Right atrium auricular region (tissue), 2 donors: ENCODE results near the gene LOXL1. TPM values are rescaled to one million over a fixed set of nuclear protein-coding genes. Genes with fewer than 3 reads are reported as not detected.

ENCODE experiments used
- DNase-seq: peaks from one replicate; pipeline ENCODE4 v3.0.0-alpha.2; 2019; ENCODE audit warnings: low spot score
- H3K27ac ChIP-seq, 2 donors: fragments of 200-600 bp; sonication (generic); 1 replicate in 1 of 2; 2 replicates in 1 of 2; pipeline ENCODE4 v1.5.1; 2016 to 2019
- H3K27me3 ChIP-seq, 2 donors: fragments of 200-600 bp; sonication (generic); one replicate each; pipeline versions ENCODE4 v1.5.1 to v1.6.0; 2017 to 2019
- H3K36me3 ChIP-seq: fragments of 200-600 bp; sonication (generic); one replicate; pipeline ENCODE4 v1.5.1; 2016
- H3K4me1 ChIP-seq, 2 donors: fragments of 200-600 bp; sonication (generic); one replicate each; pipeline versions ENCODE4 v1.5.1 to v1.6.0; 2017 to 2019
- H3K4me3 ChIP-seq, 2 donors: fragments of 200-600 bp; sonication (generic); 1 replicate in 1 of 2; 2 replicates in 1 of 2; pipeline ENCODE4 v1.5.1; 2017 to 2019; ENCODE audit warnings: mild to moderate bottlenecking in 1 of 2, moderate library complexity in 1 of 2
- H3K9me3 ChIP-seq, 2 donors: fragments of 200-600 bp; sonication (generic); one replicate each; pipeline ENCODE4 v1.5.1; 2019
- total RNA-seq, 2 donors: library from RNA; depleted of rRNA; stranded (reverse); fragments of >200 nt; gene quantifications; one replicate each; pipeline ENCODE4 v1.1.0, GENCODE V29; 2016
- TF ChIP-seq, protein P1 (sequence below), 2 donors: fragments of 200-600 bp; sonication (generic); IDR thresholded peaks; one replicate each; pipeline ENCODE4 v1.5.1; 2019; ENCODE audit warnings: antibody characterized with exemption in 2 of 2

The LOXL1 gene
- total RNA-seq, 2 donors from 2014 or later: 22.2 to 59.0 TPM

DNA sequence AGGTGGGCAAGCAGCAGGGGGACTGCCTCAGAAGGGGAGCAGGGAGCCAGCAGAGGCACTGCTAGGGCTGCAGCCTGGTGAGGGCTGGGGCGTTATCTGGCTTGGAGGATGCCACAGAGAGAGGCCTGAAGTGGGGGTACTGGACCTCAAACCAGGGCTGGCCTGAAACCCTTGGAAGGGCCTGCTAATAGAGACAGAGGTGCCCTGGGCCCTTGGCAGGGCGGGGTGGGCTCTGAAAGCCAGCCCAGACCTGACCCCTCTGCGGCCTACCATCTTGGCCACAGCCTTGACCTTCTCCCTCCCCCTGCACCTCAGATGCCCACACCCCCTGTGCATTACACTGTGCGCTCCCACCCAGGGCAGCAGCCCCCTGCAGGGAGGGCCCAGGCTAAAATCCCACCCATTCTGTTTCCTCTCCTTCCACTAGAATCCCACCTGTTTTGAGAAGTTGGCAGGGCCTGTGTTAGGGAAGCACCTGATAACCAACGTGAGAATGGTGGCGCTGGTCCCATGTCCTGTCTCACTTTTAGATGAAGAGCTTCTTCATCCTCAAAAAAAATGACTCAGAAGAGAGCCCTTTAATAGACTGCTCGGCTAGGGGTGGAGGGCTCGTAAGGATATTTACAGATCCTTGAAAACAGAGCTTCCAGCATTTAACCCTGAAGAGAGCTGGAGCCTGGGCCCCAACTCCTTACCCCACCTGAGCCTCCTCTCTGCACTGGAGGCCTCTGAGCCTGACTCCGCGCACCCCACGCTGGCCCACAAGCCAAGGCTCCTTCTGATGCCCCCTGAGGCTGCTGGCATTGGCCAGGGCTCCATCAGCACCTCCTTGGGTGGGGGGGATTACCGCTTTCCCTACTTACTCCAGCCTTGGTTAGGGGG, 29.8 kb downstream of the LOXL1 start:
- no peaks in the 10 kb centered on the region for H3K36me3 ChIP-seq
- H3K9me3 ChIP-seq: no peaks in the 10 kb centered on the region
- no peak for DNase-seq
- H3K27me3 ChIP-seq: no peaks in the 10 kb centered on the region
- peaks cover 0 to 48% of the 10 kb centered on the region in 2 donors for H3K4me1 ChIP-seq
- no peak overlapping the region for H3K4me3 ChIP-seq
- H3K27ac ChIP-seq: peak overlapping the region in 1 of 2 donors; percentile 39
- TF ChIP-seq, protein P1, sequence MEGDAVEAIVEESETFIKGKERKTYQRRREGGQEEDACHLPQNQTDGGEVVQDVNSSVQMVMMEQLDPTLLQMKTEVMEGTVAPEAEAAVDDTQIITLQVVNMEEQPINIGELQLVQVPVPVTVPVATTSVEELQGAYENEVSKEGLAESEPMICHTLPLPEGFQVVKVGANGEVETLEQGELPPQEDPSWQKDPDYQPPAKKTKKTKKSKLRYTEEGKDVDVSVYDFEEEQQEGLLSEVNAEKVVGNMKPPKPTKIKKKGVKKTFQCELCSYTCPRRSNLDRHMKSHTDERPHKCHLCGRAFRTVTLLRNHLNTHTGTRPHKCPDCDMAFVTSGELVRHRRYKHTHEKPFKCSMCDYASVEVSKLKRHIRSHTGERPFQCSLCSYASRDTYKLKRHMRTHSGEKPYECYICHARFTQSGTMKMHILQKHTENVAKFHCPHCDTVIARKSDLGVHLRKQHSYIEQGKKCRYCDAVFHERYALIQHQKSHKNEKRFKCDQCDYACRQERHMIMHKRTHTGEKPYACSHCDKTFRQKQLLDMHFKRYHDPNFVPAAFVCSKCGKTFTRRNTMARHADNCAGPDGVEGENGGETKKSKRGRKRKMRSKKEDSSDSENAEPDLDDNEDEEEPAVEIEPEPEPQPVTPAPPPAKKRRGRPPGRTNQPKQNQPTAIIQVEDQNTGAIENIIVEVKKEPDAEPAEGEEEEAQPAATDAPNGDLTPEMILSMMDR (IDR thresholded peaks at IDR 0.05): no peak

DNA sequence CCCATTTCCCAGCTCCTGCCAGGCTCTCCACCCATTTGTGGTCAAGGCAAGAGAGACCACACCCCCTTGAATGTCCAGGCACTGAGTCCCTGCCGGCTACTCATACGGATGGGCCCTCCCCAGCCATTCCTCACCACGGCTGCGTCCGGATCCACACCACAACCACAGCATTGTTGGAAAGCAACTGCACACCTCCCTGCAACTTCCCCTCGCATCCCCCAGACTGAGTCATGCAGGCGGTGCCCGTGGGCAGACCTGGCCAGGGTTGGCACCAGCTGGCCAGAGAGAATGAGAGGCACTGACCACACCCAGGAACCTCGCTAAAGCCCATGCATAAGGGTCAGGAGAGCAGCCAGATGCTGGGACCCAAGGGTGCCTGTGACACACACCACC, 30.5 kb downstream of the LOXL1 start:
- Histone ChIP-seq H3K27me3 (no peaks in the 10 kb centered on the region), H3K4me3 (no peak overlapping the region), H3K36me3 (no peaks in the 10 kb centered on the region), H3K27ac (peak overlapping the region in 1 of 2 donors; percentile 39), H3K4me1 (peaks cover 0 to 41% of the 10 kb centered on the region in 2 donors), H3K9me3 (no peaks in the 10 kb centered on the region)
- no peak for DNase-seq
- TF ChIP-seq, protein P1 (IDR thresholded peaks at IDR 0.05): no peak

DNA sequence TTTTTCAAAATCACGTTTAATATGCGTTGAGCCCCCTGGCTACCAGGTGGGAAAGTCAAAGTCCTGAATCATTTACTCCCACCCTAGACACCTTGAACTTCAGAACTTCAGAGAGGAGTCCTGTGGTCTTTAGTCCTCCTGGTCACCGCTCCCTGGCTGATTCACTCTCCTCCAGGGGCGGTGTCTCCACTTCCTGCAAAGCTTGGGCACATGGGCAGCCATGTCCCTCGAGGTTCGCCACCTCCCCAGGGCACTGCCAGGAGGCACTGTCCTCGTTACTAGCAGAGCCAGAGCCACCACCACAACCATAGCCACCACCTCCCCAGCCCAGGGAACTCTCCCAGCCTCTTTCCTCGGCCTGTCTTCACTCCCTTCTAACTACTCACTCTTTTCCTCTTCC, 31.0 kb downstream of the LOXL1 start:
- Histone ChIP-seq H3K27ac (no peak overlapping the region), H3K27me3 (no peaks in the 10 kb centered on the region), H3K36me3 (no peaks in the 10 kb centered on the region), H3K4me1 (peaks cover 0 to 36% of the 10 kb centered on the region in 2 donors), H3K4me3 (no peak overlapping the region), H3K9me3 (no peaks in the 10 kb centered on the region)
- no peak for DNase-seq
- TF ChIP-seq, protein P1 (IDR thresholded peaks at IDR 0.05): no peak

DNA sequence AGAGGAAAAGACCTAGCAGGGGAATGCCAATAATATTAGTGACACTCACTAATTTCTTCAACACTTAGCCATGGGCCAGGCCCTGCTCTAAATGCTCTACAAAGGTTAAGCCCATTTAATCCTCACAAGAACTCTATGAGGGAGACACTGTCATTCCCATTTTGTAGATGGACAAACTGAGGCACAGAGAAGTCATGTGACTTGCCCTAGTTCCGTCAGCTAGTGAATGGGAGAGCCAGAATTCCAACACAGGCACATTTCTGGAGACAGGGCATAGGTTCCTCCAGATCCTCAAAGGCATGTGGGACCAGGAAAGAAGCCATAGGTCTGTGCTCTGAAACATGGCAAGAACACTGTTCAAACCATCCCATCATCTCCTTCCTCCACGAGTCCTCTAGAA, 31.5 kb downstream of the LOXL1 start:
- Histone ChIP-seq H3K27ac (no peak overlapping the region), H3K27me3 (no peaks in the 10 kb centered on the region), H3K4me3 (no peak overlapping the region), H3K4me1 (peaks cover 0 to 31% of the 10 kb centered on the region in 2 donors), H3K9me3 (no peaks in the 10 kb centered on the region), H3K36me3 (no peaks in the 10 kb centered on the region)
- no peak for DNase-seq
- TF ChIP-seq, protein P1 (IDR thresholded peaks at IDR 0.05): no peak

DNA sequence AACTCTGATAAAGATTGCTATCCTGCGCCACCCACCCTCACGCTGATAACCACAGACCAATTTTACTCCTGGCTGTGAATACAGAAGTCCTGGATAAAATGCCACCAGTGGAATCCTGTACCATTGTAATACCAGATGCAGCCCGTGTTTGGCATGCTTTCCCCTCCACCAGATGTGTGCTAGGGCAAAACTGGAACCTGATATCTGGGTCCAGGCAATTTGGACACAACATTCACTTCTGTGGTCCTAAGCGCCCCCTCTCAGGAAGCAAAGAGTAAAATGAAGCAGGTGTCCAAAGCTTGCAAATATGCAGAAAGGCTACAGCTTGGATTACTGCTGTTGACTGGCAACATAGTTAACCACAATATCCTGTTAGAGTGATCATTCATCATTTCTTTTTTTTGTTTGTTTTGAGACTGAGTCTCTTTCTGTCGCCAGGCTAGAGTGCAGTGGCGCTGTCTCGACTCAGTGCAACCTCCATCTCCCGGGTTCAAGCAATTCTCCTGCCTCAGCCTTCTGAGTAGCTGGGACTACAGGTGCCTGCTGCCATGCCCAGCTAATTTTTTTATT, 32.8 kb downstream of the LOXL1 start:
- Histone ChIP-seq H3K27ac (no peak overlapping the region), H3K4me3 (no peak overlapping the region), H3K36me3 (no peaks in the 10 kb centered on the region), H3K9me3 (no peaks in the 10 kb centered on the region), H3K4me1 (peaks cover 0 to 20% of the 10 kb centered on the region in 2 donors), H3K27me3 (no peaks in the 10 kb centered on the region)
- no peak for DNase-seq
- TF ChIP-seq, protein P1 (IDR thresholded peaks at IDR 0.05): no peak
